MM.1S (cell line): Measurements from ENCODE around the gene CTNNA1.

Source experiments
- CTCF ChIP-seq: fragments of 300-600 bp; sonication (generic); IDR thresholded peaks from 2 replicates; pipeline ENCODE4 v1.5.1; 2016; ENCODE audit warnings: antibody characterized with exemption, low read length, mixed read lengths
- EZH2 ChIP-seq: fragments of 300-600 bp; sonication (generic); optimal IDR thresholded peaks from 2 replicates; pipeline ENCODE3; 2017; ENCODE audit warnings: low read depth, mild to moderate bottlenecking, antibody characterized with exemption, low read length, mixed read lengths
- EZH2phosphoT487 ChIP-seq: fragments of 300-600 bp; sonication (generic); IDR thresholded peaks from 2 replicates; pipeline ENCODE4 v1.6.1; 2018; ENCODE audit warnings: antibody characterized with exemption, low read length

- TF ChIP-seq CTCF (no peak), EZH2 (no peak), EZH2phosphoT487 (no peak)
Measured at GRCh38 chr5:138721979-138722378, 31.2 kb upstream of the CTNNA1 start.
